Suprapubic skin (tissue), 4 donors: ENCODE data around the gene URB1.

Source experiments
- EP300 ChIP-seq: sonication (generic); formaldehyde crosslinking; IDR thresholded peaks from one replicate; pipeline ENCODE4 v1.6.1; 2017; ENCODE audit warnings: antibody characterized with exemption
- POLR2A ChIP-seq, 2 donors: fragments of 450-650 bp; IDR thresholded peaks; one replicate each; pipeline ENCODE4 v1.6.1; 2017; ENCODE audit warnings: antibody characterized with exemption in 2 of 2, mild to moderate bottlenecking in 2 of 2, moderate library complexity in 2 of 2
- POLR2AphosphoS5 ChIP-seq, 3 donors: sonication (generic); formaldehyde crosslinking; IDR thresholded peaks; one replicate each; pipeline ENCODE4 v1.6.1; 2017; ENCODE audit warnings: antibody characterized with exemption in 3 of 3
- TF ChIP-seq, protein P1 (sequence below), 2 donors: fragments of 200-600 bp in 1 of 2; fragments of 450-650 bp in 1 of 2; sonication (generic) in 1 of 2; IDR thresholded peaks; one replicate each; pipeline ENCODE4 v1.5.1; 2016 to 2019; ENCODE audit warnings: antibody characterized with exemption in 2 of 2, mild to moderate bottlenecking in 1 of 2, moderate library complexity in 1 of 2

DNA sequence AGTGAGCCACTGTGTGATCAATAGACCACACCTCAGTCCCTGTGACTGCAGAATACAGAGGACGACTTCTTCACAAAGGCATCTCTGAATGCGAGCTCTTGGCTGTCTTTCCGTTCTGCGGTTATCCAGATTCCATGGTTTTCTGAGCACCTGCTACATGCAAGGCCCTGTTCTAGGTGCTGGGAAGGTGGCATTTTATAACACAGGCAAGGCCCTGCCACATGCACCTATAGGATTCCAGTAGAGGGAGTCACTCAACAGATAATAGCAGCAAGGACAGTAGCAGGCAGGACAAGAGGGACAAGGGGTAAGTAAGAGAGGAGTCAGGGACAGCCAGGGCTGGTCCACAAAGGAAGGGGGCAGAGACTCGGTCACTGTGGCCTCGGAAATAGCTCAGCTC is 9.0 kb downstream of the URB1 start:
- TF ChIP-seq, protein P1, sequence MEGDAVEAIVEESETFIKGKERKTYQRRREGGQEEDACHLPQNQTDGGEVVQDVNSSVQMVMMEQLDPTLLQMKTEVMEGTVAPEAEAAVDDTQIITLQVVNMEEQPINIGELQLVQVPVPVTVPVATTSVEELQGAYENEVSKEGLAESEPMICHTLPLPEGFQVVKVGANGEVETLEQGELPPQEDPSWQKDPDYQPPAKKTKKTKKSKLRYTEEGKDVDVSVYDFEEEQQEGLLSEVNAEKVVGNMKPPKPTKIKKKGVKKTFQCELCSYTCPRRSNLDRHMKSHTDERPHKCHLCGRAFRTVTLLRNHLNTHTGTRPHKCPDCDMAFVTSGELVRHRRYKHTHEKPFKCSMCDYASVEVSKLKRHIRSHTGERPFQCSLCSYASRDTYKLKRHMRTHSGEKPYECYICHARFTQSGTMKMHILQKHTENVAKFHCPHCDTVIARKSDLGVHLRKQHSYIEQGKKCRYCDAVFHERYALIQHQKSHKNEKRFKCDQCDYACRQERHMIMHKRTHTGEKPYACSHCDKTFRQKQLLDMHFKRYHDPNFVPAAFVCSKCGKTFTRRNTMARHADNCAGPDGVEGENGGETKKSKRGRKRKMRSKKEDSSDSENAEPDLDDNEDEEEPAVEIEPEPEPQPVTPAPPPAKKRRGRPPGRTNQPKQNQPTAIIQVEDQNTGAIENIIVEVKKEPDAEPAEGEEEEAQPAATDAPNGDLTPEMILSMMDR (IDR thresholded peaks at IDR 0.05): no peak
- TF ChIP-seq POLR2A (IDR thresholded peaks at IDR 0.05): no peak
- no peak for TF ChIP-seq EP300
- TF ChIP-seq POLR2AphosphoS5 (IDR thresholded peaks at IDR 0.05): no peak
